Trophoblast cell (in vitro differentiated cells and primary cell): ENCODE measurements around the gene GJD3.

ENCODE experiments used
- DNase-seq, 2 donors: peaks; one replicate each; pipeline ENCODE4 v3.0.0-alpha.2; 2016
- H2AFZ ChIP-seq: 2 replicates; pipeline ENCODE4 v1.6.1; 2013; ENCODE audit warnings: low read length, moderate library complexity, mild to moderate bottlenecking; ENCODE audit not compliant: insufficient read depth, poor library complexity
- H2AK5ac ChIP-seq: 2 replicates; pipeline ENCODE4 v1.6.1; 2013; ENCODE audit warnings: mild to moderate bottlenecking, low read length
- H2BK120ac ChIP-seq: 2 replicates; pipeline ENCODE4 v1.6.1; 2013; ENCODE audit warnings: low read length, mild to moderate bottlenecking, moderate library complexity; ENCODE audit not compliant: insufficient read depth, poor library complexity
- H2BK12ac ChIP-seq: 2 replicates; pipeline ENCODE4 v1.6.1; 2013; ENCODE audit warnings: mild to moderate bottlenecking, low read length, moderate library complexity
- H2BK5ac ChIP-seq: 2 replicates; pipeline ENCODE4 v1.6.1; 2013; ENCODE audit warnings: low read length, low read depth, moderate library complexity, mild to moderate bottlenecking; ENCODE audit not compliant: poor library complexity
- H3K14ac ChIP-seq: 2 replicates; pipeline ENCODE4 v1.6.1; 2013; ENCODE audit warnings: mild to moderate bottlenecking, low read length
- H3K18ac ChIP-seq: 2 replicates; pipeline ENCODE4 v1.6.1; 2013; ENCODE audit warnings: mild to moderate bottlenecking, low read length
- H3K23ac ChIP-seq: 2 replicates; pipeline ENCODE4 v1.6.1; 2013; ENCODE audit warnings: low read length
- H3K27ac ChIP-seq: 2 replicates; pipeline ENCODE4 v1.5.1; 2013; ENCODE audit warnings: low read depth, mild to moderate bottlenecking, inconsistent platforms, low read length, moderate library complexity
- H3K27me3 ChIP-seq: 2 replicates; pipeline ENCODE4 v1.6.1; 2013; ENCODE audit warnings: inconsistent platforms, mild to moderate bottlenecking, low read length, moderate library complexity; ENCODE audit not compliant: insufficient read depth
- H3K36me3 ChIP-seq, 2 experiments: 1 replicate in 1 of 2; 2 replicates in 1 of 2; pipeline ENCODE4 v1.6.1; 2013; ENCODE audit warnings: low read length in 2 of 2, mild to moderate bottlenecking in 2 of 2, moderate library complexity in 1 of 2; ENCODE audit not compliant: insufficient read depth in 2 of 2, control insufficient read depth in 1 of 2
- H3K4ac ChIP-seq: 2 replicates; pipeline ENCODE4 v1.6.1; 2013; ENCODE audit warnings: low read depth, mild to moderate bottlenecking, low read length, moderate library complexity
- H3K4me1 ChIP-seq, 2 experiments: 1 replicate in 1 of 2; 2 replicates in 1 of 2; pipeline ENCODE4 v1.6.1; 2013; ENCODE audit warnings: low read length in 2 of 2, mild to moderate bottlenecking in 2 of 2, moderate library complexity in 1 of 2; ENCODE audit not compliant: insufficient read depth in 2 of 2, control insufficient read depth in 1 of 2
- H3K4me2 ChIP-seq: 2 replicates; pipeline ENCODE4 v1.6.1; 2013; ENCODE audit warnings: inconsistent platforms, mild to moderate bottlenecking, low read length, moderate library complexity
- H3K4me3 ChIP-seq: 2 replicates; pipeline ENCODE4 v1.5.1; 2013; ENCODE audit warnings: mild to moderate bottlenecking, low read depth, low read length, inconsistent platforms
- H3K79me1 ChIP-seq: one replicate; pipeline ENCODE4 v1.6.1; 2013; ENCODE audit warnings: low read length
- H3K79me2 ChIP-seq: 2 replicates; pipeline ENCODE4 v1.6.1; 2013; ENCODE audit warnings: low read length, mild to moderate bottlenecking; ENCODE audit not compliant: control insufficient read depth, insufficient read depth, poor library complexity
- H3K9ac ChIP-seq: 2 replicates; pipeline ENCODE4 v1.6.1; 2013; ENCODE audit warnings: mild to moderate bottlenecking, low read length
- H3K9me3 ChIP-seq: 2 replicates; pipeline ENCODE4 v1.6.1; 2013; ENCODE audit warnings: low read depth, mild to moderate bottlenecking, control low read depth, inconsistent platforms, low read length; ENCODE audit not compliant: insufficient read depth
- H4K12ac ChIP-seq: 2 replicates; pipeline ENCODE4 v1.6.1; 2013; ENCODE audit warnings: low read depth, mild to moderate bottlenecking, low read length, moderate library complexity
- H4K8ac ChIP-seq: 2 replicates; pipeline ENCODE4 v1.6.1; 2013; ENCODE audit warnings: low read depth, mild to moderate bottlenecking, low read length, moderate library complexity
- H4K91ac ChIP-seq: one replicate; pipeline ENCODE4 v1.6.1; 2013; ENCODE audit warnings: low read depth, mild to moderate bottlenecking, low read length, moderate library complexity
- WGBS: extraction: QIAGEN DNeasy Blood & Tissue Kit; methylation state at CpG from one replicate; pipeline ENCODE4 v1.1.7; 2013; ENCODE audit warnings: missing lambda C conversion rate; ENCODE audit not compliant: insufficient read length, insufficient coverage; ENCODE audit errors: extremely low coverage; 5-methylcytosine and 5-hydroxymethylcytosine counted together

Gene GJD3

DNA sequence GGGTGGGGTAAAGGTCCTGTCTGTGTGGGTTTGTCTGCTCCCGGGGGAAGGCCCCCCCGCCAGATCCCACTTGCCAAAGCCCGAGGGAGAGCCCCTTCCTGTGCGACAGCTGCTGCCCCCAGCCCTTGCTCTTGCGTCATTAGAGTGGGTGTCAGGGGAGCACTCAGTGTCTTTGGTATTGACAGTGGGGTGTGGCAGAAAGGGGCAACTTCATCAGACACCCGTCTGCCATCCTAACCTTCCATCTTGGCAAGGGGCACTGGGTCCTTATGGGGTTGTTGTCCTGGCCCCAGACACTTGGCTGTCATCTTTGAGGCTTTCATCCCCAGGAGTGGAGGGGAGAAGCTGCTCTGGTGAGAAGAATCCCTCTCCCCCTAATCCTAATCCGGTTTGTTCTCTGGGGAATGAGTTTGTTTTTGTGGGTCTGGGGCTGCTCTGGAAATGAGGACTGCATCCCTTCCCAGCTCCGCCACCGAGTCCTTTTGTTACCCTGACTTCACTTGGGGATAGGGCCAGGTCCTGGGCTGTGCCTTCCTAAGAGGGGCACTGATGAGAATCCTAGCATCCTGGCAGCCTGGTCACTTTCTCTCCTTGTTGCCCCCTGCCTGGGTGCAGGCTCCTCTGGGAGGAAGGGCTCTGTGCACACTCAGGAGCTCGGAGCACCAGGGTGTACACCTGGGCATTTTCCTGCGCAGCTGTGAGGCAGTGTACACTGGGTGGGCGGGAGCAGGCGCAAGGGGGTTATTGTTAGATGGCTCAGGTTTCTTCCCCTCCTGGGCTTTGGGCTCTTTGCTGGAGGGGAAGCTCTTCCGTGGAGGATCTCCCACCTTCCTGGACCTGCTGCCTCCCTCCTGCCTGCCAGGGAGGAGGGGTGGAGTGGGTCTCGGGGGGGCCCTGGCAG is 21.1 kb downstream of the GJD3 start:
- Histone ChIP-seq H3K4me2 (peak overlapping the region; percentile 89), H3K4me1 (peaks cover 32 to 44% of the 10 kb centered on the region in 2 experiments), H3K14ac (peak overlapping the region; percentile 13), H4K91ac (peak overlapping the region; percentile 80), H4K12ac (no peak overlapping the region), H3K23ac (no peak overlapping the region), H2AFZ (peak overlapping the region; percentile 17), H4K8ac (no peak overlapping the region), H3K9ac (peak overlapping the region; percentile 12), H3K79me1 (peaks cover 30% of the 10 kb centered on the region), H2AK5ac (peak overlapping the region; percentile 7), H3K27ac (no peak overlapping the region), H3K9me3 (no peaks in the 10 kb centered on the region), H3K36me3 (peaks cover 4% of the 10 kb centered on the region in 2 experiments), H2BK5ac (no peak overlapping the region), H3K4ac (peak overlapping the region; percentile 31), H3K18ac (peak overlapping the region; percentile 33), H2BK12ac (peak overlapping the region; percentile 20), H2BK120ac (no peak overlapping the region), H3K4me3 (peak overlapping the region; percentile 83), H3K27me3 (no peaks in the 10 kb centered on the region), H3K79me2 (peaks cover 10% of the 10 kb centered on the region)
- peak in 1 of 2 donors; percentile 28 for DNase-seq
- WGBS, result no CpG with 5 or more reads among the region's 15 CpGs

DNA sequence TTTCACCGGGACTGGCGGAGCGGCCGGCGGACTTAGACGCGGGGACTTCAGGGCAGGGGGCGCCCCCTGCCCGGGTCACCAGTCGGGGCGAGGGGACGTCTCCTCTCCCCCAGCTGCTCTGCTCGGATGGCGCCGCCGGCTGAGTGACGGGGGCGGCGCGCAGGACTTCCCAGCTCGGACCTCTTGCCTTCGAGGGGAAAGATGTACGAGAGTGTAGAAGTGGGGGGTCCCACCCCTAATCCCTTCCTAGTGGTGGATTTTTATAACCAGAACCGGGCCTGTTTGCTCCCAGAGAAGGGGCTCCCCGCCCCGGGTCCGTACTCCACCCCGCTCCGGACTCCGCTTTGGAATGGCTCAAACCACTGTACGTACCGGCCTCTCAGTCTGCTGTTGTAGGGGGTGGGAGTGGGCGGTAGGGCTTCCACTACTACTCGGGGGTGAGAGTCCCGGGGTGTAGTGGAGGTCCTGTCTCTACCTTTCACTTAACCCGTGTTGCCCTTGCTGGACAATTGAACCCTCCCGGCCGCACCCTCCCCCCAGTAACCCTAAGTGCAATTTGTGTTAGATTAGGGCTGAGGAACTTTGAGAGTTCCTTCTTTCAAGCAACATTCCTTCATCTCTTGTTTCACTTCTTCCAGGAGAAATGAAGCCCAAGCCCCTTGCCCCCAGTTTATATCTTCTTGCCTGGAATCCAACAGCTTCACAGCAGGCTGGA is 21.9 kb downstream of the GJD3 start:
- H3K9ac ChIP-seq, result peak overlapping the region; percentile 68
- no peak overlapping the region for H3K23ac ChIP-seq
- peak overlapping the region; percentile 63 for H3K18ac ChIP-seq
- DNase-seq, result peak in 1 of 2 donors; percentile 33
- peaks cover 30% of the 10 kb centered on the region for H3K79me1 ChIP-seq
- H4K91ac ChIP-seq, result peak overlapping the region; percentile 78
- H3K36me3 ChIP-seq, result no peaks in the 10 kb centered on the region
- peaks cover 32 to 41% of the 10 kb centered on the region in 2 experiments for H3K4me1 ChIP-seq
- WGBS, result no CpG with 5 or more reads among the region's 38 CpGs
- peak overlapping the region; percentile 42 for H2BK5ac ChIP-seq
- H3K27ac ChIP-seq, result no peak overlapping the region
- no peaks in the 10 kb centered on the region for H3K27me3 ChIP-seq
- peak overlapping the region; percentile 51 for H2AK5ac ChIP-seq
- H3K14ac ChIP-seq, result peak overlapping the region; percentile 60
- no peak overlapping the region for H4K12ac ChIP-seq
- peak overlapping the region; percentile 89 for H3K4me2 ChIP-seq
- peaks cover 10% of the 10 kb centered on the region for H3K79me2 ChIP-seq
- peak overlapping the region; percentile 50 for H2BK12ac ChIP-seq
- H3K4me3 ChIP-seq, result peak overlapping the region; percentile 83
- H3K4ac ChIP-seq, result peak overlapping the region; percentile 71
- H2BK120ac ChIP-seq, result peak overlapping the region; percentile 15
- H4K8ac ChIP-seq, result peak overlapping the region; percentile 43
- no peaks in the 10 kb centered on the region for H3K9me3 ChIP-seq
- H2AFZ ChIP-seq, result peak overlapping the region; percentile 23

DNA sequence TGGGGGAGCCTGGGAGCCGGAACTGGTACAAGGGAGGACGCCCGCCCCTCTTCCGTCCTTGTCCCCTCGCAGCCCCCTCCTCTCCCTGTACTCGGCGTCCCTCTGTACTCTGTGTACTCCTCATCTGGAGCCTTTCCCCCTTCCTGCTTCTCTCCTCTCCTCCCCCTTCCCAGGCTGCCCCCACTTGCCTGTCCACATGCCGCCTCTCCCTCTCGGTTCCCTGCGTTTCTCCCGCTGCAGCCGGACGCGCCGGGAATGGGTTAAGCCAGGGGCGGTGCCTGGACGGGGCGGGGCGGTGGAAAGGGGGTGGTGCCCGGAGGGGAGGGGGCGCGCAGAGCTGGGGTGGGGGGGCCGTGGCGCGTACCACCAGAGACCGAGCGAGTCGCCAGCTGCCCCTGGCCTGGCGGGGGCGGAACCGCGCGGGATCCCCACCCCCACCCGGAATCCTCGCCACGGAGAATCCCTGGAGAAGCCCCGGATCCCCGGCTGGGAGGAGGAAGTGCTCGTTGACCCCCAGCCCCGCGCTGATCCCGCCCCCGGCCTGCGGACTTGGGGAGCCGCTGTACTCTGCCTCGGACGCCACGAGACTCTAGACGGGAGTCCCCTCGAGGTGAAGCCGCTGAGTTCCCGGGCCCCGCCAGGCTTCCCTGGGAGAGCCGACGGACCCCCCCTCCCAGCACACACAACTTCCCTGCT is 22.6 kb downstream of the GJD3 start:
- H3K18ac ChIP-seq, result peak overlapping the region; percentile 63
- H3K14ac ChIP-seq, result peak overlapping the region; percentile 60
- peak overlapping the region; percentile 54 for H4K12ac ChIP-seq
- peak overlapping the region; percentile 68 for H3K9ac ChIP-seq
- H2BK12ac ChIP-seq, result peak overlapping the region; percentile 50
- peak overlapping the region; percentile 44 for H2BK5ac ChIP-seq
- H3K4me2 ChIP-seq, result peak overlapping the region; percentile 89
- H3K9me3 ChIP-seq, result no peaks in the 10 kb centered on the region
- H3K79me2 ChIP-seq, result peaks cover 10% of the 10 kb centered on the region
- H4K8ac ChIP-seq, result peak overlapping the region; percentile 43
- peaks cover 32 to 38% of the 10 kb centered on the region in 2 experiments for H3K4me1 ChIP-seq
- H3K4me3 ChIP-seq, result peak overlapping the region; percentile 83
- no CpG with 5 or more reads among the region's 55 CpGs for WGBS
- peak overlapping the region; percentile 23 for H2AFZ ChIP-seq
- H2AK5ac ChIP-seq, result no peak overlapping the region
- H3K4ac ChIP-seq, result peak overlapping the region; percentile 71
- H4K91ac ChIP-seq, result peak overlapping the region; percentile 78
- H3K79me1 ChIP-seq, result peaks cover 30% of the 10 kb centered on the region
- no peak overlapping the region for H2BK120ac ChIP-seq
- no peaks in the 10 kb centered on the region for H3K27me3 ChIP-seq
- H3K36me3 ChIP-seq, result no peaks in the 10 kb centered on the region
- peak overlapping the region; percentile 51 for H3K27ac ChIP-seq
- H3K23ac ChIP-seq, result no peak overlapping the region
- DNase-seq, result peak; percentile 45 to 69
